HepG2 (cell line): Measurements from ENCODE around the gene FAM118A. TPM values are rescaled to one million over a fixed set of nuclear protein-coding genes. Genes with fewer than 3 reads are reported as not detected.

Experiments
- AGO2 ChIP-seq: fragments of 200-400 bp; formaldehyde crosslinking; optimal IDR thresholded peaks from 2 replicates; pipeline ENCODE3; 2017; ENCODE audit warnings: mild to moderate bottlenecking, low read depth, low read length, moderate library complexity
- KIAA2018 ChIP-seq: sonication (generic); formaldehyde crosslinking; IDR thresholded peaks from 2 replicates; pipeline ENCODE4 v1.5.0; 2020; ENCODE audit warnings: mild to moderate bottlenecking, missing genetic modification reagents, borderline replicate concordance
- PHB2 ChIP-seq: fragments of 450-650 bp; IDR thresholded peaks from 2 replicates; pipeline ENCODE4 v1.6.1; 2018; ENCODE audit not compliant: partially characterized antibody
- RBAK ChIP-seq: sonication (generic); formaldehyde crosslinking; IDR thresholded peaks from 2 replicates; pipeline ENCODE4 v1.5.1; 2020; ENCODE audit warnings: mild to moderate bottlenecking, missing genetic modification reagents
- SNRNP70 ChIP-seq: fragments of 200-400 bp; formaldehyde crosslinking; IDR thresholded peaks from 2 replicates; pipeline ENCODE4 v1.6.1; 2017; ENCODE audit warnings: mild to moderate bottlenecking, low read depth, low read length, moderate library complexity
- SOX13 ChIP-seq, 3 experiments: fragments of 450-650 bp in 1 of 3; sonication (generic) in 1 of 3; formaldehyde crosslinking in 1 of 3; IDR thresholded peaks in 2 of 3; conservative IDR thresholded peaks in 1 of 3; 2 replicates each; pipeline versions ENCODE4 v1.5.0 to v1.6.1; 2016 to 2020; ENCODE audit warnings: antibody characterized with exemption in 1 of 3, mild to moderate bottlenecking in 1 of 3, missing compliant biosample characterization in 1 of 3, missing genetic modification reagents in 1 of 3, moderate library complexity in 1 of 3
- TEF ChIP-seq: sonication (generic); formaldehyde crosslinking; IDR thresholded peaks from 2 replicates; pipeline ENCODE4 v1.5.0; 2020; ENCODE audit warnings: missing genetic modification reagents
- TIGD3 ChIP-seq: sonication (generic); formaldehyde crosslinking; IDR thresholded peaks from 2 replicates; pipeline ENCODE4 v1.5.1; 2020; ENCODE audit warnings: mild to moderate bottlenecking, missing genetic modification reagents, borderline replicate concordance
- ZBED4 ChIP-seq: sonication (generic); formaldehyde crosslinking; IDR thresholded peaks from 2 replicates; pipeline ENCODE4 v1.4.0; 2020; ENCODE audit warnings: missing genetic modification reagents, borderline replicate concordance
- ZNF550 ChIP-seq: sonication (generic); formaldehyde crosslinking; IDR thresholded peaks from 2 replicates; pipeline ENCODE4 v1.4.0; 2020; ENCODE audit warnings: mild to moderate bottlenecking, missing genetic modification reagents, borderline replicate concordance
- ZNF607 ChIP-seq: sonication (generic); formaldehyde crosslinking; IDR thresholded peaks from 2 replicates; pipeline ENCODE4 v1.5.1; 2020; ENCODE audit warnings: missing genetic modification reagents, mild to moderate bottlenecking, borderline replicate concordance
- ZNF614 ChIP-seq: IDR thresholded peaks from 2 replicates; pipeline ENCODE4 v1.6.1; 2018; ENCODE audit warnings: missing biosample characterization, missing genetic modification reagents, inconsistent platforms, borderline replicate concordance
- polyA plus RNA-seq, 8 experiments: library from polyadenylated mRNA; depleted of rRNA in 3 of 8; stranded (reverse) in 7 of 8; unstranded in 1 of 8; fragments of >200 nt; fragmentation: Illumina TruSeq in 4 of 8; extraction: Trizol in 4 of 8; gene quantifications; 2 replicates each; pipeline versions ENCODE4 v1.2.1 to v1.2.3, GENCODE V29; 2011 to 2016; ENCODE audit warnings: low read depth in 4 of 8, missing spikeins in 1 of 8, mixed read lengths in 1 of 8; ENCODE audit not compliant: insufficient read depth in 1 of 8
- total RNA-seq, 5 experiments: library from RNA; depleted of rRNA; stranded (reverse); fragments of >200 nt; fragmentation: Illumina TruSeq; extraction: Trizol; gene quantifications; 2 replicates each; pipeline ENCODE4 v1.2.3, GENCODE V29; 2016; ENCODE audit warnings: low read depth in 1 of 5

FAM118A gene
- total and polyA plus RNA-seq, 2 of the 13 experiments (the other 11 are each of a cell fraction or from before 2014, with no cell fraction given), result 36.7 to 48.2 TPM

- TF ChIP-seq KIAA2018 (CRISPR knock-in tag) (no peak), TIGD3 (no peak), ZBED4 (no peak), PHB2 (no peak), ZNF607 (peak; percentile 62; the same call in 1 of the 2 replicates), RBAK (CRISPR knock-in tag) (no peak), SNRNP70 (no peak), ZNF550 (0 out of 2 replicates have a peak, but pooled peaks have one; percentile 49), TEF (CRISPR knock-in tag) (no peak), SOX13 (IDR thresholded peaks at IDR 0.05) (no peak), SOX13 (CRISPR knock-in tag; conservative IDR thresholded peaks at IDR 0.05 in 1 of 2, IDR thresholded peaks at IDR 0.05 in 1 of 2) (no peak), ZNF614 (CRISPR knock-in tag) (no peak; the same call in 1 of the 2 replicates), AGO2 (peak; percentile 62)
These were observed 40.5 kb upstream of the FAM118A start (continued) for GRCh38 chr22:45268958-45269844.
